Measurements from ENCODE around the gene BBOX1. TPM values are rescaled to one million over a fixed set of nuclear protein-coding genes. Genes with fewer than 3 reads are reported as not detected.

Gene BBOX1
- total RNA-seq, 1 donor from 2014 or later = 1.1 TPM

DNA sequence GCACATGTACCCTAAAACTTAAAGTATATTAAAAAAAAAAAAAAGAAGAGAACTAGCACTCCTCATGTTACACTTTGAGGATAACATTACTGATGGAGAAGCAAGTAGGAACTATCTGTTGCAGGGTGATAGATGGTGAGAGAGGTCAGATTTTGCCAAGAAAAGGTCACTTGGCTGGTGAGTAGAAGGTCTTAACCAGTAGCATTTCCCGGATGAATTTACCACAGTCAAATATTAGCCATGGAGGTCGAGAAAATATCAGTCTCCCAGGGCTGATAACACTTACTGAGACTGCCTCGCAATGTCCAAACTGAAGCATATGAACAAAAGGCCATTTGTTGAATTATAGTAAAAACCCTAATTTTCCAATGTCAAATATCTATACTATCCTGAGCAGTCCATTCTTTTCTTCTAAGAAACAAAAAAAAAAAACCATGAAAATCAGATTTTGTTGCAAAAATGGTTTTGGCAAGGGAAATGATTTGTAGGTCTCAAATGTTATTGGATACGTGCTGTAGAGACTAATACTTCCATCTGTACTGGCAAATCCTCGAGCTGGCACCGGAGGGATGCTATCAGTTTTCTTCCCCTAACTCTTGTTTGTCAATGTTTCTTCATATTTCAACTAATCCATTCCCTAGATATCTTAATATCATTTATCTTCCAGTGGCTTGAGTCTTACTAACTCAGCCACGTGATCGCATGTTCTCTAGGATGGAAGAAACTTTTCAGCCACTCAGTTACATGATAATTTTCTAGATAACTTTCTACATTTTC lies 14.5 kb upstream of the BBOX1 start:
- peak; percentile 87 for DNase-seq

DNA sequence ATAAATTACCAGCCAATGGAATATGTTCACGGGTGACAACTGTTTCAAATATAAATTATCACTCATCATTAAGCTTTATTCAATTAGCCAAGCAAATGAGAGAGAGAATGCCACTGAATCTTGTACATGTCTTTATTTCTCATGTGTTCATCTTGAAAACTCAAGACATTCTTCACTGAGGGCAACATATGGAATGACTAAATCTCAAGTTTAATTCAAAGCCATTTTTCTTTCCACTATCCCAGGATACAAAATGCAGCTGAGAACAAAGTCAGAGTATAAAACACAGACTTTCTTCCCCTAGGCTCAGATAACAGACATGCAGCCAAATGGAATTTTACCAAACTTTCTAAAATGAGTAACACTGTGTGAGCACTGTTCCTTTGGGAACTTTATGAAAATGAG lies 12.1 kb upstream of the BBOX1 start:
- DNase-seq = peak; percentile 94

DNA sequence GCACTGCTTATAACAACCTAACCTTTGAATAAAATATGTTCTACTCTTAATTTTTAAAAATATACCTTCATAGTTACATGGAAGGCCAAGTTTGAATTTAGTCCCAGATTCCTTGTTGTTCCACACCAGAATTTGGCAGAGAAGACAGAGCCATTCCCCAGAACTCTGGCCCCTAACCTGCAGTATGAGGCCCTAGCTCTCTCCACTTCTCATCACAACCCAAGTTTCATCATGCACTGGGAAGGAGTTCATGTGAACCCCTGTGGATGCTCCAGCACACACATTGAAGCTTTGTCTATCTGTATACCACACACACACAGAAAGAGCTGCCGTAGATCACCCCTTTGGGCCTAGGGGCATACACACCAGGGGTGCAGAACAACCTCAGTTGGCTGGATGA lies 10.6 kb upstream of the BBOX1 start:
- DNase-seq = no peak

DNA sequence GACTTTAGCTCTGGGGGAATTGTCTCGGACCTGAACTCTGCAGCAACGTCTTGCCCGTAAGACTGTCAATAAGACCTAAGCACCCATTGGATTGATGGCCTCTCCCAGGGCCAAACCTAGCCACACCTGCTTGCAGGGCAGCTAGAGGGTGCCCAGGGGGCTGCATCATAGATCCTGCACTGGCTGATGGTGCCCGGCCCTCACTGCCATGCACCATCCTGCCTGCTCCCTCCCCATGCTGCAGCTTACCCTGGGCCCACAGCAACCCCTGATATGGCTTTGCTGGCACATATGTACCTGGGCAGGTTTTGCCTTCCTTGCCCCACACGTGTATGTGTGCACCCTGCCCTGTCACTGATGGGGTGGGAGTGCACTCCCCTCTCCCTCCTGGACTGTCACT lies 8.9 kb upstream of the BBOX1 start:
- no peak for DNase-seq

DNA sequence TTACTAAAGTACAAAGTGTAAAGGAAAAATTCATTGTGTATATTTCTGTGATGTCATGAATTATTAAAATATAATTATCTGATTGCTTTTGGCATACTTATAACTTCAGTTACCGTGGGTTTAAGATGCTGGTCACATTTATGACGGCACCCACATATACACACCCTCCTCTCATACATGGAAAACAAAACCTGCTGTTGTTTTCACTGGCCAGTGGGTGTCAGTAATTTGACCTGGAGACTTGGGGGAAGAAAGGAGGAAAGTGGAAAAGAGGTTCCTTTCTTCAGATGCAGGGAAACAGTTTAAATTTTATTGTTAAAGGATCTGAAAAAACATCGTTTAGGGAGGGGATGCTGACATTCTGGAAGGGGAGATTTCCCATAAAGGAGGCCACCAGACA lies 742 bp upstream of the BBOX1 start:
- no peak for DNase-seq

DNA sequence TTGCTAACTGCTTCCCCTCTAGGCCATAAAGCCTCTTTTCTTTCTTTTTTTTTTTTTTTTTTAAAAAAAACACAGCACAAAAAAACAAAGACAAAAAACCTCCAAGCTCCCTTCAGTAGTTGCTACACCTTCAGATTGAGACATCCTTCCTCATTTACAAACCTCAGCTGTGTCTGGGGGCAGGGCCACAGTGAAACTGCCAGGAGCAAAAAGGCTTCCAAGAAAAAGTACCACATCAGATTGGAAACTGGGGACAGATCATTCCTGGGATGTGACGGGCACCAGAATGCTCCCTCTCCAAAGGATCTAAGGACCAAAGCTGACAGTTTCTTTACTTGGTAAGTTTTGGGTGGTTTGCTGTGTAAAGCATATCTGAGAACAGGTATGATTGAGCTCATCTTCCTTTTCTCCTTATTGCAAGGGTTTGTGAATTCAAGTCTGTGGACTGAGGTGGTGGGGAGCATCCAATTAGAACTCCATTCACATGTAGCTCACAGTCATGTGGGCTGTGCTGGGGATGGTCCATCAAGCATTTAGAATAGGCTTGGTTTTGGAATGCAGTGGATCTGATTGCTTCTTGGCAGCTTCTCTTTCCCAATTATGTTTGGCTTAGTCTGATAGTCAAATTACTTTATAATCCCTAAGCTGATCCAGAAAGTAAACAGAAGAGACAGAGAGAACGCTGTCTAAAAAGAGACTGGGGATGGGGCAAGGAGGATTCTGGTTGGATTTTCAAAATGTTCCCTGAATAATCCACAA lies 705 bp downstream of the BBOX1 start:
- DNase-seq = peak; percentile 88

DNA sequence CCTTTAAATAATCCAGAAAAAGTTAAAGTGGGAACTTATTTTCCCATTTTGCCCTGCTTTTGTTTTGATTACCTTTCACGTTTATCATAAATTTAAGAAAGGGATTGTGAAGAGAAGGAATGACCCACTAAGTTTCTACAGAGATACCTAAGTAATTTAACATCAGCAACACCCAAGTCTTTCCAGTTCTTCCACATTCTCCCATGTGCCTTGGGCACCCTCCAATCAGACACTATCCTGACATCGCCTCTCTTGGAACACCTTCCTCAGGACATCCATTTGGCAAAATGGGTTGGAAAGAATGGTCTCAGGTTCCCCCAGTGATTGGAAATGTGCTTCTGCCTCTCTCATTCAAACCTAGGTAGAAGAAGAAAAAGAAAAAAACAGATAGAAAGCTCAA lies 6.3 kb downstream of the BBOX1 start:
- DNase-seq = no peak

DNA sequence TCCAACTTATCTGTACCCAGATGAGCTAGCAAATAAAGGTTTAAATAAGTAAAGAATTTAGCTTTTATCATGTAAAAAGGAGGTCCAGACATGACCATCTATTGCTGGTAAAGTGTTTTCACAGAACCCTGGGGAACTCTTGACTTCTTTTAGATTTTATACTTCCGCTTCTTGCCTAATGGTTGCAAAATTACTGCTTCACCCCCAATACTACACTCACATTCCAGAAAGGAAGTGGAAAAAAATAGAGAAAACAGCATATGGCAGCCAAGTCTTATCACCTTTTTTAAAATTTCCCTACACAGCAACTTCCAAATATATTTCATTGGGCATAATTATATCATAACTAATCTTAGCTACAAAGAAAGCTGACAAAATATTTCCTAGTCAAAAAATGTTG lies 12.1 kb downstream of the BBOX1 start:
- DNase-seq = no peak

DNA sequence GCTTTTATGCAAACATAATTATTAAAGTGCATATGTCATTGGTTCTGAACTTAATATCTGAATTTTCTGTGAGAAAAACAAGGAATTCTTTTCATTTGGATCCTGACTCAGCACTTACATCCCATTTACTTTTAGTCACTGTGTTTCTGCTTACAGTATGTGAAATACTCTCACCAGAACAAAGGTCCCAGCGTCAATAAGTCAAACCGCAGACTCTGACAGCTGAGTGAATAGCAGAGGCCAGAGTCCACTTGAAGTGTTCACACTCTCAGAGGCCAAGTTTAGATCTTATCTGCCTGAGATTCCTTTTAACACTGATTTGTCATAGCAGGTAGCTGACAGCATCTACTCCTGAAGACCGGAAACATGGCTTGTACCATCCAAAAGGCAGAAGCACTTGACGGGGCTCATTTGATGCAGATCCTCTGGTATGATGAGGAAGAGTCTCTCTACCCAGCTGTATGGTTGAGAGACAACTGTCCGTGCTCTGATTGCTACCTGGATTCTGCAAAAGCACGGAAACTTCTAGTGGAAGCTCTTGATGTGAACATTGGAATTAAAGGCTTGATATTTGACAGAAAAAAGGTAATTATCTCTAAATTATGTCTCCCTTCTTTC lies 14.6 kb downstream of the BBOX1 start:
- no peak for DNase-seq

DNA sequence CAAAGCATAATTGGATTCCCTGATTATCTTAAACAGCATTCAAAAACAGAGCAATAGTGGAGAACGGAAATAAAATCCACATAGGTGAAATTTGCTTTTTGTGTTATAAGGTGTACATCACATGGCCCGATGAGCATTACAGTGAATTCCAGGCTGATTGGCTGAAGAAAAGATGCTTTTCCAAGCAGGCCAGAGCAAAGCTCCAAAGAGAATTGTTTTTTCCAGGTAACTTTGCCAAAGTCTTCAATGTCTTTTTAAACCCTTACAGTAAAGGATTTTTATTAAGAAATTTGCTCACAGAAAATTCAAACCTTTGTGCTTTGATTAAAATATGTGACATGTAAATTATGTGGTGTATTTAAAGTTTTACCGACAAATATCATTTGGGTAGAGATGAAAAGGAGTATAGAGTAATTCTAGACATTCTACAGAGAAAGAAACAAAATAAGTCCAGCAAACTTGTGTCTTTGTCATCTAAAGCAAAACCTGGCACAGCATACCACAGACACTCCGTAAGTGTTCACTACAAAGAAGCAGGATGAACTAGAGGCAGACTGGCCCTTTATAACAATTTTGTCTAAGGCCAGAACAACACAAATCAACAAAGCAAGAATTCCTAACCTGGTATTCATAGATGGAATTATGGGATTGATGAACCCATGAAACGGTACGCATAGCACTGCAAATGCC lies 16.6 kb downstream of the BBOX1 start:
- no peak for DNase-seq

DNA sequence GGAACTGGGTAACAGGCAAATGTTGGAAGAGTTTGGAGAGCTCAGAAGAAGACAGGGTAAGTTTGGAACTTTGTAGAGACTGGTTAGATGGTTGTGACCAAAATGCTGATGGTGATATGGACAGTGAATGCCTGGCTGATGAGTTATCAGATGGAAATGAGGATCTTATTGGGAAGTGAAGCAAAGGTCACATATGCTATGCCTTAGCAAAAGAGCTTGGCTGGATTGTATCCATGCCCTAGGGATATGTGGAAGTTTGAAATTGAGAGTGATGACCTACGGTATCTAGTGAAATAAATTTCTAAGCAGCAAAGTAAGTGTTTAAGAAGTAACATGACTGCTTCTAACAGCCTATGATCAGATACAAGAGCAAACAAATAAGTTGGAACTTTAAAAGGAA lies 17.8 kb downstream of the BBOX1 start:
- no peak for DNase-seq

DNA sequence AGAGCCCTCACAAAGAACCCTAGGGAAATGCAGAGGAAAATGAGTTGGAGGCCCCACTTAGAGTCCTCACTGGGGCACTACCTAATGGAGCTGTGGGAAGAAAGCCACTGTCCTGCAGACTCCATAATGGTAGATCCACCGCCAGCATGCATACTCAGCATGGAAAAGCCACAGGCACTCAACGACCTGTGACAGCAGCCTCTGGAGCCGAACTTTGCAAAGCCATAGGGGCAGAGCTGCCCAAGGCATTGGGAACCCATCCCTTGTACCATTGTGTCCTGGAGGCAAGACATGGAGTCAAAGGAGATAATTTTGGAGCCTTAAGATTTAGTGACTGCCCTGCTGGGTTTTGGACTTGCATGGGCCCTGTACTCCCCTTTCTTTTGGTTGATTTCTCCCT lies 18.8 kb downstream of the BBOX1 start:
- DNase-seq = no peak

DNA sequence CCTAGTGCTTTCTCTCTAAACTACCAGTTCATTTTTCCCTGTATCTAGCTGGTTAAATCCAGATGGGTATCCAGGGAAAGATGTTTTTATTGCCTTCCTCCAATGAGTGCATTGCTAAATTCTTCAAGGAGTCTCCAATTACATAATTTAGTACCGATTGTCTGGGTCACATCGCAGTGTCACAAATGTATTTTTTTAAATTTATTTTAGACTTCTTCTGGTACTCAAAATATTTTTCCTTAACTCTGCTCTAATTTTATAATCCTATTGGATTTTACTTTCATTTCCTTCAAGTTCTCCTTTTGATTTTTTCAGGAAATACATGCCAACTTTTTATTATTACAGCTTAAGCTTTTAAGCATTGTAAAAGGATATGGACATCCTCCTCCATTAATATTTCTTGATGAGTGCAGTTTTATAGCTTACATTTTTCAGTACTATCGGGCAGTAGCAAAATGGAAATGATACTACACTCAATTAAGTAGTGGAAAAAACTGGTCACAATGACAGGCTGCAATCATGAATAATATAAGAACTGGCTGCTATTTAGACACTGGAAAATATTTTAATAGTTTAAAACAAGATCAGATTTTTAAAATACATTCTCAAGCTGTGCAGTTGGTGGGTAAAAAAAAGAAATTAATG lies 20.3 kb downstream of the BBOX1 start:
- peak; percentile 64 for DNase-seq

DNA sequence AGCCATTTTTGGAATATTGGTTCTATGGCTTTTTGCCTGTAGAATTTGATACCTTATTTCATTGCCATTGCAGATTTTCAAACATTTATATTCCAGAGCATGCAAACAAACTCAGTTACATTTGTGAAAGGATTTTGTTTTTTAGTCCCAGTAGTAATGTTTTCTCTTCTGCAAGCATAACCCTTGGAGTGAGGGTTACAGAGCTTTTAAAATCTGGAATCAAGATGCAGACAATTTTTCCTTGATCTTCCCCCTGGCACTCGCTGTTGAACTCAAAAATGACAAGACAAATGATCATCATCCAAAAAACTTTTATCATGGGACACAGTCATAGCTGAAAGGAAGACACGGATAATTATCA lies 20.8 kb downstream of the BBOX1 start:
- peak; percentile 34 for DNase-seq

DNA sequence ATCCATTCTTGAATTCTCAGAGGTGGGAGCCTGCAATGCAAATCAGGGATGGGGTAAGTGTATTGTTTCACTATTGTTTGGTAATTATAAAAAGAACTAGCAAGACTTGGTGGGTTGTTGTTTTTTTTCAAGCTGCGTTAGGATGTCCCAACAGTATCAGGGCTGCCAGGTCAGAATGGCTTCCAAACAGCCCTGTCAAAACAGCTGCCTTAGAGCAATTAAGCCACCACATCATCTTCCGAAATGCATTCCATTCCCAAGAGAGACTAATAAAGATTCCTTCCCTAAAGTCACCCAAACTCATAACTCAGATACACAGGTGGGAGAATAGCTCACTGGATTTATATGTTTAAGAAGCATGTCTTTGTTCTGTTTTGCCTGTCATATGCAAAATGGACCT lies 23.5 kb downstream of the BBOX1 start:
- DNase-seq = peak; percentile 42

DNA sequence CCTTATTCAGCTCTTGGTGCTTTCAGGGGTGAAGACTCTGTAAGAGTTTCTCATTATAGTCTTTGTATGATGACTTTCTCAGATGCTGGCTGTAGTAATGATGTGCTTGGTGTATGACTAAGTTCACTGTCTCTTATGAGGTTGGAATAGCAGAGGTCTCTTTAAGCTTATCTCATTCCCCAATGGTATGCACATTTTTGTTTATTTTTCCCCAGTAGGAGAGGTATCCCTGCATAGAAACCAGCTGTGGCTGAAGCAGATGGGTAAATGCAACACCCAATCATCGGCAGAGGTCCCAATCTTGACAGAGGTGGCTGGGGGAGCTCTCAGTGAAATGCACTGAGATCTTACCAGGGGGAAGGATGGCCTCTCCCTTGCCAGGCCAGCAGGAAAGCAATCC lies 34.6 kb downstream of the BBOX1 start:
- DNase-seq = no peak

DNA sequence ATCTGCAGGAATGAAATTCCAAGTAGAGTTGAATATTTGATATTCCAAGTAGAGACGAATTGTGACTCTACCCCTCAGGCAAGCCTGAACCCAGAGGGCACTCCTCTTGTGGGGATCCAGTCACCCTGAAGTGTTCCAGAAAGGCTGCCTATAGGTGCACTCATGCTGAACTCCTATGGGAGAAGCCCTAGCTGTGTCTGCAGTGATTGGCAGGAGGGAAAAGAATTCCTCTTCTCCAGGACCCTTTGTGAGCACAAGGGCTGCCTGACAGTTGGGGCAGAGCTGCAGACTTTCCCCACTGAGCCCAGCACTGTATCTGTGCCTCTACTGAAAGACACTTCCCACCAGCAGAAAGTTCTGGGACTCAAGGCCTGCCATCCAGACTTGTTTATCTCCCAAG lies 35.0 kb downstream of the BBOX1 start:
- DNase-seq = no peak

DNA sequence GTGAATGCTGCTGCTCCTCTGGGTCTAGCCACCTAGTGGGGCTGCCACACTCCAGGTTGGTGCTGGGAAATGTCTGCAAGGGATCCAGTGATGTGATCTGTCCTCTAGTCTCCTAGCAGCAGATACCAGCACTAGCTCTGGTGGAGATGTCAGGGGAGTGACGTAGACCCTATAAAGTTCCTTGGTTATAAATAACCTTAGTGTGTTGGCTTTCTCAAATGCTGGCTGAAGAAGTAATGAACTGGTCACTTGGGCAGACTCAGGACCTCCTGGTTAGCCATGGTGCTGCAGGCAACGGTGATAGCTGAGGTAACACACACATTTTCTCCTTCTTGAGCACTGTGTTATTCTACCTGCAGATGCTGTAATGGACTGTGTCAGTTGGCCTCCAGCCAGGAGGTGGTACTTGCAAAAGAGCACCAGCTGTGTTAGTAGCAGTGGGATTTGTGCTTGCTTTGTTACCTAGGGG lies 35.5 kb downstream of the BBOX1 start:
- peak; percentile 60 for DNase-seq

DNA sequence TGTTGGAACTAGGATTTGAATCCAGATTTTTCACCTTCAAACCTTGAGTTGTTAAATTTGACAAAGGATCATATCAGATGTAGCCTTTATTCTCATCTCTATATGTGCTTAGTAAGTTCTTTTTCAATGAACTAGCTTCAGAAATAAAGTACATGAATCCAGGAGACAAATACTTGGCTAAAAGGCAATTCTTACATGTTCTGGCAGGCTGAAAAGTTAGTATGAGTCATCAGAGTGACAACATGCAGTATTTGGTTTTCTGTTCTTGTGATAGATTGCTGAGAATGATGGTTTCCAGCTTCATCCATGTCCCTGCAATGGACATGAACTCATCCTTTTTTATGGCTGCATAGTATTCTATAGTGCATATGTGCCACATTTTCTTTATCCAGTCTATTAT lies 40.4 kb downstream of the BBOX1 start:
- no peak for DNase-seq

DNA sequence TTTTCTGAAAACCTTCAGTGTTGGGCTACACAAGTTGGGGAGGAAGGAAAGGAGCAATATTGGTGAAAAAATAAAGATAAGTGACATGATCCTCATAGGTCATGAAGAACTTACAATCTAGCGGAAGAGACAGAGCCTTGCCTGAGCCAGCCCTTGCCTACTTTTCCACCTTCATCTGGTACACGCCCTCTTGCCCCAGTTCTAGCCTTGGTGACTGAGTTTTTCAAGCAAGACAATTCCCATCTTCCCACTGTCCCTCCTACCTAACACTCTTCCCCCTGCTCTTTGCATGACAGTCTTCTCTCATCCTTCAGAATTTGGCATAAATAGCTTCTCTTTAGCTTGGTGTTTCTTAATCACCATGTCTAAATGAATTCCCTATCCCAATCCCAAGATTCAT lies 42.6 kb downstream of the BBOX1 start:
- DNase-seq = no peak

DNA sequence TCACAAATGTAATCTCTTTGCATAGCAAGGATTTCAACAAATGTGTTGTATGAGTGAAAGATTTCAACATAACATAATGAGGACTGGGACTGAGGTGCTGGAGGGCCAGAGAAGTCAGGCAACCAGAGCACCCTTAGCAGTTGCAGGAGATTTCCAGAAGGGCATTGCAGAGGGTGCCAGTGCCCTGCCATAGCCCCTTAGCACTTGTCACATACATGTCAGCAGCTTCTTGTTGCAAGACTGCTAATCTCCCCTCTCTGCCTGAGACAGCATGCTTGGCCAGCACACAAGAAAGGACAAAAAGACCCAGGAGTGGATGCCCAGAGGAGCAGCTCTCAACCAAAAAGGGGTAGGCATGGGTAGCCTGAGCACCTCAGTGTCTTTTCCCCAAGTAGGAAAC lies 43.2 kb downstream of the BBOX1 start:
- DNase-seq = no peak

DNA sequence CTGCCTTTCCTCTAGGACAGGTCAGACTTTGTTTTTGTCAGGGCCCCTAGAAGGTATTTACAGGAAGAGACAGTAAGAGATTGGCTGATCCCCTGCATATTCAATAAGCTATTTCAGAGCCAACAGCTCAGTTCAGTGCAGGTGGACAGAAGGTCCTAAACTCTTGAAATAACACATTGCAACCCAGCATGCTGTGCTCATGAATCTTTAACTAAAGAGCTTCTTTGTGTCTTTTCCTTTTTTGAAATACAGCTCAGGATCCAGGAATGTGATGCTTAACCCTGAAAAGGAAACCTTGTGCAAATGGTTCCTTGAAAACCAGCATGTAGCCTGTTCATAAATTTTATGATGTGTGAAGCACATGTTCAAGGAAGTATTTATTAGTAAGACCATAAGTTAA lies 43.9 kb downstream of the BBOX1 start:
- peak; percentile 45 for DNase-seq
